GM18508 (cell line): Measurements from ENCODE around the gene C1QTNF6.

Experiments
- ATAC-seq: cut with Tn5 transposase; IDR thresholded peaks from one replicate; pipeline ENCODE4 v1.9.1; 2021; ENCODE audit warnings: moderate number of reproducible peaks; ENCODE audit not compliant: insufficient read depth, unreplicated experiment

Gene C1QTNF6

DNA sequence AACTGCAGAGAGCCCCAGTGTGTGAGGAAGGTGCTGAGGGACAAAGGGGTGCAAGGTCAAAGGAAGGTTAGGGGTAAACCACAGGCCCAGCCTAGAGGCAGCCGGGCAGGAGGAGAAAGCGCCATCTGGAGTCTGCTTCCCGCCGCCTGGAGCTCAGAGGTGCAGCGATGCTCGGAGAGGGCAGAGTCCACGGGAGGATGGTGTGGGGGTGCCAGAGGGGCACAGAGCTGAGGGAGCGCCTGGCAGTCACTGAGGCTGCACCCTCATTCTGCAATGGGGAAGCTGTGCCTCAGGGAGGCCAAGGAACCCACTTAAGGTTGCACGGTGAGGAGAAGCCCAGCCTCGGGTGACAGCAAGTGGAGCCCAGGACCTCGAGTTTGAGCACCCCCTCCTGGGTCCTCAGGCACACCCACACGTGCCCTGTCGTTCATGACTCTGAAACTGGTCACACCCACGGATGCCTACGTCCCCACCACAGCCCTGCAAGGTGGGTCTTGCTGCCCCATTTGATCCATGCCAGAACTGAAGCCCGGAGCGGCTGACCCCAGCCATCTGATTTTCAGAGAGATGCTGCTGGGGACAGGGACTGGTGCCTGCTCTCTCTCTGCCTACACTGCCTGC, 39.9 kb downstream of the C1QTNF6 start:
- ATAC-seq = no peak

DNA sequence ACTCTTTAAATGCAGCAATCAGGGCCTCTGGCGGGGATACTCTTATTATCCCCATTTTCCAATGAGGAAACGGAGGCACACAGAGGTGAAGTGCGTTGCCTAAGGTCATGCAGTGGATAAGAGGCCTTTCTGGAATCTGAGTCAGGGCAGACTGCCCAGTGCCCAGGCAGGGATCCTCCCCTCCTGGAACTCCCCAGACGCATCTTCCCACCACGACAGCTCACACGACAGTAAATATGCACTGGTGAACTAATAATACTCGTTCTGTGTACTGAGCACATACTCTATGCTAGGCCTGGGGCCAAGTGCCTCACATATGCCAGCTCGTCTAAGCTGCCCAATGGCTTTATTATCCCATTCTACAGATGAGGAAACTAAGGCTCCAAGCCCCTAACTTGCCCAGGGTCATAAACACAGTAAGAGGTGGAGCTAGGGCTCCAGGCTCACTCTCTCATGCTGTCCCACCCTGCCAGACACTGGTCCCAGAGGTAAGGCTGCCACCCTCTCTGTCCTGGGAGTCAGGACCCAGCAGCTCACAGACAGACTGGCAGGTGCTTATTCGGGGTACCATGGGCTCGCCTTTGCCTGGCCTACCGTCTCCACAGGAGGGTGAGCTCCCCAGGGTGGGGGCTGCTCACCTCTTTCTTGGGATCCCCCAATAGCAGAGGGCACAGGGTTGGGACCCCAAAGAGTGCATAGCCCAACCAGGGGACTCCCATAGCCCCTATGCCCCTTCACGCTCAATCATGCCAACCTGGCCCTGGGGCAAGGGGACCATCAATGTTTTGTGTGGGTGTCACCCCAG, 40.7 kb downstream of the C1QTNF6 start:
- ATAC-seq = no peak

DNA sequence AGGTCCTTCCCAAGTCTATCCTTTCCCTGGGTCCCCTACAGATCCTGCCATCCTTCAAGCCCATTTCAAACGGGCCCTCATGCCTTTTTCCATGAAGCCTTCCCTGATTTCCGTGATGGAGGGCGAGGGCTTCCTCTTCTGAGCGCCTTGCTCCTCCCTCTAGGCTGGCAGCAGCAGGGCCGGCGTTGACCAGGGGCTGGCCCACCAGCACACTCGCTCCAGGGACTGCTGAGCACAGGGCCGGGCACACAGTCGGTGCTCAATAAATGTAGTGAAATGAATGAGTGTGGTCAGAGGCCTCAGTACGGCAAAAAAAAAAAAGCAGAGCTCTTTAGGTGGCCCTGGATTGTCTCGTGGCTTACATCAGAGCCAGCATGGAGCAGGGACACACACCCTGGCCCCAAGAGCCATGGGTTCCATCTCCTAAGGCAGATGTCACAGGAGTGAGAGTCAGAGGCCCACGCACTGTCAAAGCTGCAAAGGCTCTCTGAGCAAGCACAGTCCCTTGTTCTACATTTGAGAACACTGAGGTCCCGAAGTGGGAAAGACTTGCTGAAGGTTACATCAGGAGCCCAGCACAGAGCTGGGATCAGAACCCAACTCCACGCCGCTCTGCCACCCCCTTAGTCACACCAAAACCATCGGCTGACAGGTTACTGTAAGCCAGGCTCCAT, 41.4 kb downstream of the C1QTNF6 start:
- no peak for ATAC-seq

DNA sequence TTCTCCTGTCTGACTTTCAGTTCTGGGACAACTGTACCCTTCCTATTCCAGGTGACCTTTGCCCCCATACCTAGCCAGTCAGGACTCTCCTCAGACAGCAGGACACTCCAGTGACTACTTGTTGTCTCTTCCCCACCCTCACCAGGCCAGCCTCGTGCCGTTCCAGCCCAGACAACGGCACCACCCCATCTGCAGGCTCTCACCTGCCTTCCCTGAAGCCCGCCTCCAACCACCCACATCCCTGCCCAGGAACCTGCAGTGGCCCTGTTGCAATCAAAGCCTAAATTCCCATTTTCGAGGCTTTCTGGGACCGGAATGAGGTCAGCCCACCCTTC, 42.0 kb downstream of the C1QTNF6 start:
- no peak for ATAC-seq

DNA sequence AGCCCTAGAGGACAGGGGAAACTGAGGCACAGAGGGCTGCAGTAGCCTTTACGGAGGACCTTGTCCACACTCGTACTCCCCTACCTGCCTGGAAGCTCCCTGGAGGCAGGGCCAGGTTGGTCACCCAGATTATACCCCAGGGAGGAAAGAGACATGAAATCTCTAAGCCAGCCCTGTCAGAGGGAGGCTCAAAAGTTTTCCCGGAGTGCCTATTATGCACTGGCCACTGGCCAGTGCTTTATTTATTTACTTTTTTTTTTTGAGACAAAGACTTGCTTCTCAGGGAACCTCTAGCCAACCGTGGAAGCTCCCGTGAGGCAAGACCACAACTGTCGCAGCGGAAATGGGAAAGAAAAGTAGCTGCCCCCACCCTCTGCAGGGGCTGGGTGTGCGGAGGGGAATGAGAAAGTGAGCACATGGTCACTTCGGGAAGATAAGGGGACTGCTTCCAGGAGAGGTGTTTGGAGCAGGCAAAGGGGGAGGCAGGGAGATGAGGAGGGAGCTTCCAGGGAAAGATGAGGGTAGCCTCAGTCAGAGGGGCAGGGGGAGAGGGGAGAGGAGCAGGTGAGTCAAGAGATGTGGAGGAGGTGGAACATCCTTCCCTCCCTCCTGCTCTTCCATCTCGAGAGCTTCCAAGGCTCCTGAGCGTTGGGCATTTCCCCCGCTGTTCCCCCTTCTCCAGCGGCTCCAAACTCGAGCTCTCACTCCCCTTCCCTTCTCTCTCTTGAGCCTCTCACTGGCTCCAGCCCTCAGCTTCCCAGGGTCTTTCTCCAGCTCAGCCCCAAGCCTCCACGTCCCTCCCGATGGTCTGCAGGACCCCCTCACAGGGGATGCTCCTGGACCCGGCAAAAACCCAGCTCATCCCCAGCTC, 42.6 kb downstream of the C1QTNF6 start:
- no peak for ATAC-seq

DNA sequence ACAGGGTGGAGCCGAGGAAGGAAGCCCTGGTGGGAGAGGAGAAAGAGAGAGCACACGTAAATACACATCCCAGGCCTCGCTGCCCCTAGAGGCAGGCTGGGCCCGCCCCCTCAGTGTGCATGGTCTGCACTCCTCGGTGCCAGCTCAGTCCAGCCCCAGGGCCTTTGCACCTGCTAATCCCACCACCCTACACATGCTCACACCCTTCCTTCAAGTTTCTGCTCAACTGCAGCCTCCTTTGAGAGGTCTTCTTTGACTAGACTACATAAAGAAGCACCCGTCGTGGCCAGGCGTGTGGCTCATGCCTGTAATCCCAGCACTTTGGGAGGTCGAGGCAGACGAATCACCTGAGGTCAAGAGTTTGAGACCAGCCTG, 43.9 kb downstream of the C1QTNF6 start:
- no peak for ATAC-seq

DNA sequence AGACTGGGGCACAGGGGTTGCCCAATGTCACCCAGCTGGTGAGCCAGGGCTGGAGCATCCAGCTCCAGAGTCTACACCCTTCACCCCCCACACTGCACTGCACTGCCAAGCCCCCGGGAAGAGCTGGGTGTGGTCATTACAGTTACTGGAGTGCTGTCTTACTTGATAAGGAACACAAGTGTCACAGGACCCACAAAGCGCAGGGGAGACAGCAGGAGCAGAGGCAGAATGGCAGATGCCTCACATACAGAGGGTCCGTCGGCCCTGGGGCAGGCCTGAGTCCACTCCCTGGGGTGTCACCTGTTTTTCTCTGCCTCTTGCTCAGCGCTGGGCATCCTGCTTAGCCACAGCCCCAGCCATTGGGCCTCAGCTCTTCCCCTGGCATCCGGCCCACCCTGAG, 46.1 kb downstream of the C1QTNF6 start:
- ATAC-seq = no peak

DNA sequence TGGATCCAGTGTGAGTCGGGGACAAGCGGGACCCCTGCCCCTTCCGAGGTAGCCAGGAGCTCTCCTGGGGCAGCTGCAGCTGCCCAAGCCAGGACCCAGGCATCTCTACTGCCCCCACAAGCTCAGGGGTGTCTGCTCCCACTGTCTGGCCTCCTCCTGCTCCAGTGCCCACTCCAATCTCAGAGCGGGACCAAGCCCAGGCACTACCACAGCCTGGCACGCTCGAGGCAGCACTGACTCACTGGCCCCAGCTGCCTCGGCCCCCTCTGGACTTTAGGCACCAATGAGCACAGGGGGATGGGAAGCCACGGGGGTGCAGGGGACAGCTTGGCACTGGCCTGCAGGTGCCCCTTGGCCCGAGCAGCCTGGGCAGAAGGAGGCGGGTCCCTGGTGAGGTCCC, 46.6 kb downstream of the C1QTNF6 start:
- no peak for ATAC-seq

DNA sequence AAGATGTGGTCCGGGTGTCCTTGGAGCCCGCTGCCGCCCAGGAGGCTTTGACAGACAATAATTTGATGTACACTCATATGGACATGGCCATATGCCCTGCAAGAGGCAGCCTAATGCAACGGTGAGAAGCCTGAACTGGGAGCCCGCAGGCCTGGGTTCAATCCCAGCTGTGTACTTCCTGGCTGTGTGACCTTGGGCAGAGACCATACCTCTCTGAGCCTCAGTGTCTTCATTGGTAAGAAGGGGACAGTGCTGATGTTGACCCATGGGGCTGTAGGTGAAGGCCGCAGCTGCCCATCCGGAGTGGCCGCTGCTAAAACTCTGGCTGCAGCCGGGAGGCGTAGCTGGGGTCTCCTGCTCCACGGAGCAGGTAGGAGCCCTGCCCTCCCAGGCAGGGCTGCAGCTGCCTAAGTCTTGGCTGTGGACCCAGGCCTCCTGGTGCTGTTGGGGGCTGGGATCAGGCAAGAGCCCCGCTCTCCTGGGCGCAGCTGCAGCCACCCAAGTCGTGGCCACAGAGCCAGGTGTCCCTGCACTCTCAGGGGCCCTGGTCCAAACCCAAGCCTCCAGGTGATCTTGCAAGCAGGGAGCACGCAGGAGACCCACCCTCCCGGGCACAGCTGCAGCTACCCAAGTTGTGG, 47.2 kb downstream of the C1QTNF6 start:
- no peak for ATAC-seq

DNA sequence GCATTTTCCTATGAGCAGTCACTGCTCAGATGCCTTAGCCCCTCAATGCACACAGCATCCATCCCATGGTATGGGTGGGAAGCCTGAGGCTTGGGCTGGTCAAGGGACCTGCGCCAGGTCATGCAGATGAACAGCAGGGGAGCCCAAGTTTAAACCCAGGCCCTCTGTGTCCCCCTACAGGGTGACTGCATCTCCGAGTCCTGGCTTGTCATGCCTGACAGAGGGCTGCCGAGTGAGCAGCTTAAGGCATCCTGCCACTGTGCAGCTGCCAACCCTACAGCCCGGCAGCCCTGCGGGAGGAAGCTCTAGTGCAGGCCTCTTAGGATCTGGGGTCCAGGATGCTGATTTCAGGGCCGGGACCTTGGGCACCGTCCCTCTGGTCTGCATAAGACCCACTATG, 48.3 kb downstream of the C1QTNF6 start:
- ATAC-seq = no peak

DNA sequence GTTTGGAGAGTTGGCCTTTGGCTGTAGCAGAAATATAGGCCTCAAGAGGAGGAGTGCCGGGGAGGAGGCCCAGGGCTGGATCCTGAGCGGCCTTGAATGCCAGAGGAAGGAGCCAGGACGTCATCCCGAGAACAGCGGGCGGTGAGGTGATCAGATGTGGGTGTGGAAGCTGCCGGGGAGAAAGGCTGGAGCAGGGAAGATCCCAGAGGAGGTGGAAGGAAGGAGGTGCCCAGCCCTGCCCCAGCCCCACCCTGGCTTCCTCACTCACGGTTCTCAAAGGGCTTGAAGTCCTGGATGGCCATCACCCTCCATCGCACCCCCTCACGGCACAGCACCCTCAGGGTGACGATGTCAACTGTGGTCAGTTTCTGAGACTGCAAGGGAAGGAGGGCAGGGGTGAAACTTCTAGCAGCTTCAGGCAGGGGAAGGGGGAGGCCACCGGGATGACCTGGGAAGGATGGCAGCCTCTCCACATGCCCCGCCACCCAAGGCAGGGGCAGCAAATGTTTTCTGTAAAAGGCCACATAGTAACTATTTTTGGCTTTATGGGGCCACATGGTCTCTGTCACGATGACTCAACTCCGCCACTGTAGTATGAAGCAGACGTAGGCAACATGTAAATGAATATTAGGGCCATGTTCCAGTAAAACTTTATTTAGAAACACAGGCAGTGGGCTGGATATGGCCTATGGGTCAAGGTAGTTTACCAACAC, 49.0 kb downstream of the C1QTNF6 start:
- no peak for ATAC-seq

DNA sequence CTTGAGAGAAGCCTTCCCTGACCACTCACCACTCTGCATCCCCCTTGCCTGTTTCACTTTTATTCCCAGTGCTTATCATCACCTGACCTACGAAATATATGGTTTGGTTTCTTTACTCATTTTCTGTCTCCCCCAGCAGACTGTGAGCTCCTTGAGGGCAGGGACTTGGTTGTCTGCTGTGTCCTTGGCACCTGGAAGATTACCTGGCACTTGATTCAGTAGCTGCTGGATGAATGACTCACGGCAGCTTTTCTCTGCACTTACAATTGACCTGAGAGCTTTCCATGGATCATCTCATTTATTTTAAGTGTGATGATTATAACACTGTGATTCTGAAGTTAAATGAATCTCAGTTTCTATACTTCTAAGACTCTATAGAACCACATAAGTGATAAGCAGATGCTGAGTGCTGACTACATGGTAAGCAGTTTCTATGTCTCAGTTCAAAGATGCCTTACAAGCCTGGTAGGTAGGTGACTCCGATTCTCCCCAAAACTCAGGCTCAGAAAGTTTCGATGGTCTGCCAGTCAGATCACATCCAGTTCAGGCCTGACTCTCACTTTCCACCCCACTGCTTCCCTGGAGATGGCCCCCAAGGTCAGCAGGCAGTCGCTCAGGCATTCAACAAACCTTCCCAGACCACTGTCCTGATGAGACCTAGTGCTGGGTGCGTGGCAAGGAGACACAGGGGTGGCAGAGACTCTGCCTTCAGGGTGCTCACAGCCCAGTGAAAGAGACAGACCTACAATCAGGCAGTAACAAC, 50.0 kb downstream of the C1QTNF6 start:
- ATAC-seq = no peak

DNA sequence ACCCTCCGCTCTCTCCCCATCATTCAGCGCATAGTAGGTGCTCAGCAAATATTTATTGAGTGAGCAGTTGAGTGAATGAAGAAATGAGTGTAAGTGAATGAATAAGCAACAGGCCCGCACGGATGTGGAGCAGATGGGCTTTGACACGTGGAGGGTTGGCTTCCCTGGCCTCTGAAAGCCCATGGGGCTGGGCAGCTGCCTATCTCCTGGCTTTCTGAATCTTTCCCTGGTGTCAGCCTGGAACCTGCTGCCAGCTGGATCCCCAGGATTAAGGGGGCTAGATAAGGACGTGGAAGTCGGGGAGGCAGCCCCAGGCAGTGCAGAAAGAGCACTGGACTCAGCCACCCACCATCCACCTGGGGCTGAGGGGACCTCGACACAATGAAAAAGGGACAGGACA, 50.9 kb downstream of the C1QTNF6 start:
- no peak for ATAC-seq

DNA sequence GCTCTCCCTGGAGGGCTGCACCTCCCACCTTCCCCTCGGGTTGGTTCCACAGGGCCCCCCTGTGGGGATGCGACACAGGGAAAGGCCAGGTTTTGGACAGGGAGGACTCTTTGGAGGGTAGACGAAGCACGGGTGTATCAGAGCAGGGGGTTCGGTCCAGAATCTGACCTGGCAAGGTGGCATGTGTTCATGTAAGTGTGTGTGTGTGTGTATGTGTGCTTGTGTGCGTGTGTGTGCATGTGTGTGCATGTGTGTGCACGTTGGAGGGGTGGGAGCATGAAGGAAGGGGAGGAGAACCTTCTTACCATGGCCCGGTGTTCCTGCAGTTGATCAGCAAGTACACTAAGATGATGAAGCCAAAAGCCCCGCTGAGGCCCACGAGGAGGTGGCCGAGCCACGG, 53.0 kb downstream of the C1QTNF6 start:
- ATAC-seq = no peak

DNA sequence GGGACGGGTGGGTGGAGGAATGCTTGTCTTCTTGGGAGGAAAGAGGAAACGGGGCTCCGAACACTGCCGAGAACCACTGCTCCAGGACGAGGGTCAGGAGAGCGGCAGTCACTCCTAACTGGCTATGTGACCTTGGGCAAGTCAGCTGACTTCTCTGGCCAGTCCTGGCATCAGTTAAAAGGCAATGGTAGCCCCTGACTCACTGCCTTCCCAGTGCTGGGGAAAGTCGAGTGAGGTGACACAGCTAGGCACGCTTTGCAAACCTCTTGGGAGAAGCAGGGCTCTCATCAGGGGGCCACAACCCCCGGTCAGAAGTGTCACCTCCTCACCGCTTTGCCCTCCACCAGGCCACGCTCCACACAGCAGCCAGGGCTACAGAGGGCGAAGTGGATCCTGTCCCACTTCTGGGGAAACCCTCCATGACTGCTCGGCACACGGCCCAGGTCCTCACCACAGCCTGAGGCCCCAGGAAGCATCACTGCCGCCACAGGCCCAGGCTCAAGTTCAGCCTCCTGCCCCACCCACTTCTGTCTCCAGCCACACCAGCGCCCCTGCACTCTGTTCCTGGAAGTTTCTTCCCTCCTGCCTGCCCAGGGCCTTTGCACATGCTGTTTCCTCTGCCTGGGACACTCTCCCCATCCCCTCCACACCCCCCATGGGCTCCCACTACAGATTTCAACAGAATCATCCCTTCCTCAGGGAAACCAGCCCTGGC, 54.6 kb downstream of the C1QTNF6 start:
- no peak for ATAC-seq

DNA sequence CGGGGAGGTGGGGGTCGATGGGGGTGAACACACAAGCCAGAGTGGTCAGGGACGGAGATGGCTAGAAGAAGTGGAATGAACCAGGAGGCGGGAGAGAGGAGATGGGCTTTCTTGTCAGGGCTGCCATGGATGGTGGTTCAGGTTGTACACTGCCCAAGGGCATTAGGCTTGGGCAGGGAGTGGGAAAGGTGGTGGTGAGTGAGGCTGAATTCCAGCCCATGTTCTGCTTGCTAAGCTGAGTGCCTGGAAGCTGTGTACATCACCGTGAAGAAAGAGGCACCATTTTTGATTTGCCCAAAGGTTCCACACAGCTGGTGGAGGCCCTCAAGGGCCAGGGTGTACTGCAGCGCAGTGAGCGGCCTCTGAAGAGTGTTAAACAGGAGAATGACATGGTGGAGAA, 55.3 kb downstream of the C1QTNF6 start:
- ATAC-seq = no peak
